ENCODE results near the gene MYO1B. TPM values are rescaled to one million over a fixed set of nuclear protein-coding genes. Genes with fewer than 3 reads are reported as not detected.

The MYO1B gene
- total RNA-seq, 1 experiment from 2014 or later, result 43.2 TPM

GRCh38 chr2:191357678-191358077 is 112.5 kb downstream of the MYO1B start:
- H3K27ac Mint-ChIP-seq, result no peak overlapping the region
- H2BK20ac ChIP-seq (ENCODE audit: low read depth, low read length, poor library complexity, severe bottlenecking), result no peak overlapping the region
- H3K4me2 ChIP-seq (ENCODE audit: insufficient read depth, insufficient read length, low read length), result no peak overlapping the region
- peaks cover 0 to 2% of the 10 kb centered on the region in 2 experiments; a peak in 1 of 4 replicates for H3K4me1 Mint-ChIP-seq
- no peak overlapping the region for H3T11ph ChIP-seq (ENCODE audit: low read length)
- H3K4me3 Mint-ChIP-seq, result no peak overlapping the region
- WGBS (ENCODE audit: extremely low coverage, insufficient read length, low lambda C conversion rate), result no CpG with 5 or more reads among the region's 1 CpG
- H3K9ac ChIP-seq (ENCODE audit: extremely low read depth, insufficient read length, low read length), result no peak overlapping the region
- no peak overlapping the region for H2BK15ac ChIP-seq (ENCODE audit: low read depth, low read length)
- H2AK5ac ChIP-seq (ENCODE audit: insufficient read length, low read length), result no peak overlapping the region
- TF ChIP-seq CTCF (conservative IDR thresholded peaks at IDR 0.05), result no peak
- no peak overlapping the region for H2BK120ac ChIP-seq (ENCODE audit: low read depth, low read length, poor library complexity, severe bottlenecking)
- H3K9me3 ChIP-seq (ENCODE audit: control insufficient read depth, low read depth, low read length), result no peaks in the 10 kb centered on the region
- H3K27me3 ChIP-seq (ENCODE audit: insufficient read depth, low read length), result no peaks in the 10 kb centered on the region
- no peaks in the 10 kb centered on the region for H3K4me1 ChIP-seq (ENCODE audit: insufficient read depth, low read length)
- H3K27me3 Mint-ChIP-seq (ENCODE audit: low read depth), result no peaks in the 10 kb centered on the region
- DNase-seq, result no peak
- no peaks in the 10 kb centered on the region for H3K23me2 ChIP-seq (ENCODE audit: insufficient read length, low read depth, low read length, poor library complexity, severe bottlenecking)
- H3K23ac ChIP-seq (ENCODE audit: insufficient read length, low read depth, low read length), result no peak overlapping the region
- H4K20me1 ChIP-seq (ENCODE audit: control insufficient read depth, insufficient read depth, insufficient read length), result no peaks in the 10 kb centered on the region
- H3K79me2 ChIP-seq (ENCODE audit: insufficient read depth, low read length), result 0 out of 2 replicates have a peak, but pooled peaks cover 3% of the 10 kb centered on the region
- no peak overlapping the region for H2BK12ac ChIP-seq (ENCODE audit: insufficient read length, low read depth, low read length)
- H4K5ac ChIP-seq (ENCODE audit: insufficient read length, low read depth, low read length), result no peak overlapping the region
- H4K8ac ChIP-seq (replicated peaks; ENCODE audit: insufficient read length, low read depth, low read length), result no peak overlapping the region
- peaks cover 6 to 12% of the 10 kb centered on the region in 2 experiments; a peak in 3 of 5 replicates for H3K9me3 Mint-ChIP-seq
- peaks cover 20 to 27% (median 25%) of the 10 kb centered on the region in 3 experiments for H3K36me3 Mint-ChIP-seq (ENCODE audit: insufficient read depth in 1 of 3, low read depth in 3 of 3)
- H3K56ac ChIP-seq (ENCODE audit: insufficient read length, low read depth, low read length), result no peak overlapping the region
- H3K4ac ChIP-seq (ENCODE audit: low read depth, low read length), result no peak overlapping the region
- no peak overlapping the region for H2AFZ ChIP-seq (ENCODE audit: low read length)
- H4K91ac ChIP-seq (ENCODE audit: insufficient read length, low read depth, low read length), result no peak overlapping the region
- no peaks in the 10 kb centered on the region for H3K79me1 ChIP-seq (ENCODE audit: insufficient read depth, low read depth, low read length, poor library complexity, severe bottlenecking)
- H3K27ac ChIP-seq (ENCODE audit: insufficient read length, low read depth, low read length), result no peak overlapping the region
- no peak overlapping the region for H2BK5ac ChIP-seq (ENCODE audit: insufficient read length, low read length)
- no peak overlapping the region for H3K14ac ChIP-seq (ENCODE audit: insufficient read depth, low read length)
- H3K18ac ChIP-seq (ENCODE audit: insufficient read length, low read depth, low read length), result no peak overlapping the region

All from H9 (cell line).